SU-DHL-6 (cell line): ENCODE results near the gene CLNS1A.

Experiments used
- H2AFZ ChIP-seq: fragments of 200-600 bp; sonication (generic); 2 replicates; pipeline ENCODE4 v1.6.1; 2014; ENCODE audit warnings: low read depth, mild to moderate bottlenecking, moderate library complexity, mixed read lengths, antibody characterized with exemption, low read length; ENCODE audit not compliant: severe bottlenecking
- H3F3A ChIP-seq: fragments of 200-600 bp; shearing (Covaris generic); 2 replicates; pipeline ENCODE4 v1.6.0; 2016; ENCODE audit warnings: antibody characterized with exemption, mild to moderate bottlenecking; ENCODE audit not compliant: insufficient read depth
- H3K27ac ChIP-seq: fragments of 200-600 bp; sonication (generic); 2 replicates; pipeline ENCODE4 v1.5.1; 2016; ENCODE audit warnings: low read depth, mild to moderate bottlenecking, low read length, moderate library complexity, mixed read lengths
- H3K27me3 ChIP-seq: fragments of 200-600 bp; sonication (generic), shearing (Covaris generic); 2 replicates; pipeline ENCODE4 v1.6.0; 2014; ENCODE audit warnings: mild to moderate bottlenecking, low read length
- H3K36me3 ChIP-seq: fragments of 200-600 bp; sonication (generic); 2 replicates; pipeline ENCODE4 v1.6.1; 2014; ENCODE audit warnings: mild to moderate bottlenecking, low read length, mixed read lengths
- H3K4me2 ChIP-seq: fragments of 300-600, 200-600 bp; shearing (Covaris generic), sonication (generic); 2 replicates; pipeline ENCODE4 v1.6.0; 2014; ENCODE audit warnings: low read length, low read depth, mild to moderate bottlenecking; ENCODE audit not compliant: poor library complexity, severe bottlenecking
- H3K4me3 ChIP-seq: fragments of 200-600 bp; sonication (generic); 2 replicates; pipeline ENCODE4 v1.5.1; 2014; ENCODE audit warnings: antibody characterized with exemption, low read length, mild to moderate bottlenecking, mixed read lengths; ENCODE audit not compliant: insufficient read depth, poor library complexity, severe bottlenecking
- H3K79me2 ChIP-seq: fragments of 200-600 bp; sonication (generic); 2 replicates; pipeline ENCODE4 v1.6.1; 2014; ENCODE audit warnings: mild to moderate bottlenecking, low read length, moderate library complexity; ENCODE audit not compliant: insufficient read depth
- H3K9ac ChIP-seq: fragments of 200-600 bp; sonication (generic); 2 replicates; pipeline ENCODE4 v1.7.0; 2014; ENCODE audit warnings: mild to moderate bottlenecking, low read length
- H3K9me2 ChIP-seq: fragments of 200-600 bp; sonication (generic); replicated peaks from 2 replicates; pipeline ENCODE4 v1.6.1; 2014; ENCODE audit warnings: low read length; ENCODE audit not compliant: insufficient read depth
- H3K9me3 ChIP-seq: fragments of 200-600 bp; sonication (generic); 2 replicates; pipeline ENCODE4 v1.6.1; 2014; ENCODE audit warnings: low read length, mixed read lengths; ENCODE audit not compliant: insufficient read depth
- H4K20me1 ChIP-seq: fragments of 200-600 bp; sonication (generic); 2 replicates; pipeline ENCODE4 v1.6.1; 2014; ENCODE audit warnings: low read depth, mild to moderate bottlenecking, antibody characterized with exemption, low read length, moderate library complexity, mixed read lengths
- CTCF ChIP-seq: fragments of 200-600 bp; sonication (generic); IDR thresholded peaks from one replicate; pipeline ENCODE4 v1.5.1; 2017; ENCODE audit warnings: antibody characterized with exemption, mild to moderate bottlenecking, low read length, moderate library complexity; ENCODE audit not compliant: insufficient read depth, poor library complexity, severe bottlenecking
- EZH2phosphoT487 ChIP-seq: fragments of 200-600 bp; sonication (generic), shearing (Covaris generic); conservative IDR thresholded peaks from 2 replicates; pipeline ENCODE4 v1.6.1; 2018; ENCODE audit warnings: mild to moderate bottlenecking, antibody characterized with exemption, low read length, moderate library complexity, mixed read lengths

Gene CLNS1A

DNA sequence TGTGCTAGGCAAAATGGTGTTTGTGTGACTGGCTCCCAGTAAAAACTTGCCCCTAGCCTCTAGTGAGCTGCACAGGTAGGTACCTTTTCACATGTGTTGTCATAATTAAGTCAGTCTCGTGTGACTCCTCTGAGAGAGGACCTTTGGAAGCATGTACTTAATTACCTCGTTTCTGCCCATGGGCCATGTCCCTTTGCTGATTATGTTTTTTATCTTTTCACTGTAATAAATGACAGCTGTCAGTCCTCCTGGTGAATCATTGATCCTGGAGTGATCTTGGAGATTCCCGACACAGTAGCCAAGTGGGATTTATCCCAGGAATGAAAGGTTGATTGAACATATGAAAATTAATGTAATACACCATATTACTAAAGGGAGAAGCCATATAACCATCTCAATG, 12.5 kb upstream of the CLNS1A start:
- no peak for TF ChIP-seq CTCF
- no peak for TF ChIP-seq EZH2phosphoT487
- no peak overlapping the region for H3K9ac ChIP-seq
- no peaks in the 10 kb centered on the region for H3K27me3 ChIP-seq
- no peaks in the 10 kb centered on the region for H3K36me3 ChIP-seq
- no peaks in the 10 kb centered on the region for H3K9me3 ChIP-seq
- no peaks in the 10 kb centered on the region for H3F3A ChIP-seq
- H3K4me2 ChIP-seq, result no peak overlapping the region
- H3K9me2 ChIP-seq, result no peaks in the 10 kb centered on the region
- no peak overlapping the region for H3K4me3 ChIP-seq
- no peaks in the 10 kb centered on the region for H3K79me2 ChIP-seq
- H3K27ac ChIP-seq, result no peak overlapping the region
- H2AFZ ChIP-seq, result no peak overlapping the region
- no peaks in the 10 kb centered on the region for H4K20me1 ChIP-seq

DNA sequence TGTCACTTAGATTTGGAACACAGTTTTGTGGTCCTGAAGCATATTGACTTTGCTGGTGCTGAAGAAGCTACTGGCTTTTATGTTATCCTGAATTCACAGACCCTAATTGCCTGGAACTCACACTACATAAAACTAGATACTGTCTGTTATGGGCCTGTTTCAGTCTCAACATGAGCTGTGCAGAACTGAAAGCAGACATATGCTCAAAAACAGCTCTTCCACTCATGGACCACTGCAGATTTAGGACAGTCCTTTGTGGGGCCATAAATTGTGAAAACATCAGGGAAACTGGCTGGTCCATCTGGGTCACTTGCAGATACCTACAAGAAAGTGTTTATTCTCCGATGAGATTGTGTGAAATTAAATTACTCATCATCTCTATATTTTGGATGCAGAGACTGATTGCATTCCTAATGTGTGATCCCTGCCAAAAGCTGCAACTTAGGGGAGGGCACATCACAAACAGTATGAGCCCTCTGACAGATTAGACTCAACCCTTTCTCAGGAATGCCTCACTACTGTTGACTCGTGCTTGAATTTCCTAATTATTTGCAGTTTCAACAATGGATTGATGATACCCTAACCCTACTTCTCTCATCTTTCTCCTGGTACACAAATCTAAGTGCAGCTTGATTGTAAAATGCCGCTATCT, 10.2 kb upstream of the CLNS1A start:
- Histone ChIP-seq H3K9ac (no peak overlapping the region), H3K36me3 (no peaks in the 10 kb centered on the region), H4K20me1 (no peaks in the 10 kb centered on the region), H3F3A (no peaks in the 10 kb centered on the region), H3K9me2 (no peaks in the 10 kb centered on the region), H3K4me2 (no peak overlapping the region), H3K79me2 (no peaks in the 10 kb centered on the region), H3K27me3 (no peaks in the 10 kb centered on the region), H3K9me3 (no peaks in the 10 kb centered on the region), H3K4me3 (no peak overlapping the region), H3K27ac (no peak overlapping the region), H2AFZ (no peak overlapping the region)
- TF ChIP-seq EZH2phosphoT487, result no peak
- no peak for TF ChIP-seq CTCF

GRCh38 chr11:77644887-77645286, 7.3 kb upstream of the CLNS1A start:
- H3K9me2 ChIP-seq, result no peaks in the 10 kb centered on the region
- no peaks in the 10 kb centered on the region for H3F3A ChIP-seq
- no peaks in the 10 kb centered on the region for H3K27me3 ChIP-seq
- no peaks in the 10 kb centered on the region for H3K9me3 ChIP-seq
- no peak for TF ChIP-seq CTCF
- H3K79me2 ChIP-seq, result no peaks in the 10 kb centered on the region
- no peak overlapping the region for H3K9ac ChIP-seq
- no peaks in the 10 kb centered on the region for H4K20me1 ChIP-seq
- H3K27ac ChIP-seq, result no peak overlapping the region
- H3K36me3 ChIP-seq, result no peaks in the 10 kb centered on the region
- H3K4me2 ChIP-seq, result no peak overlapping the region
- no peak overlapping the region for H2AFZ ChIP-seq
- H3K4me3 ChIP-seq, result no peak overlapping the region
